TTC549 (cell line): ENCODE results near the gene MCOLN2.

Experiments used
- FAIRE-seq: peaks from 2 replicates; lab custom pipeline; 2012; peaks lifted over from hg19 to GRCh38; lab: Jason Lieb, UNC

MCOLN2 gene

DNA sequence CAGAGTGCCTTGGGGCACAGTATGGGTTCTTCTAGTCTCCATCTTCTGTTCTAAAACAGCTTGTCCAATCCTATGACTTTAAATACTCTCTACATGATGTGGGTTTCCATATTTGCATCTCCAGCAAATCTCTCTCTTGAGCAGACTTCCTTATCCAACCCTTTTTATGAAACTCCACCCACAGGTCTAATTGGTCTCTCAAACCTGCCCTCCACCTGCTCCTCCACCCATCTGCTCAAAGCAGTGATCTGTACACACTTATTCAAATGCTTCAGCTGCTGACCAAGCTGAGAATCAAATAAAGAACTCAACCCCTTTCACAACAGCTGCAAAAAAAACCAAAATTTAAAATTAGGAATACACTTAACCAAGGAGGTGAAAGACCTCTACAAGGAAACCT lies 11.5 kb downstream of the MCOLN2 start:
- no peak for FAIRE-seq

DNA sequence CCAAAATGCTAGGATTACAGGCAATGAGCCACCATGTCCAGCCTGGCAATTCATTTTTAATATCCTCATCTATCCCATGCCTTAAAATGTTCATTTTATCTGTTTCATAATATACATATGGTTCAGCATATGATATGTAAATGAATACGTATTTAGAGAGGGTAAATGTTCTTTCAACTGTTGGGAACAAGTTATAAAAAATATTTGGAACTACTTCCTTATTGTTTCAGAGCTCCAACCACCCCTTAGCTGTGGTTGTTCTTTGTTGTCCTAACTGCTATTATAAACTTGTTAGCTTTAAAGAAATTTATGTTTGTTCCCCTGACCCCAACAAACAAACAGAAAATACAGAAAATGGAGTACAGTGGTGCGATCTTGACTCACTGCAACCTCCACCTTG lies 14.5 kb downstream of the MCOLN2 start:
- no peak for FAIRE-seq

DNA sequence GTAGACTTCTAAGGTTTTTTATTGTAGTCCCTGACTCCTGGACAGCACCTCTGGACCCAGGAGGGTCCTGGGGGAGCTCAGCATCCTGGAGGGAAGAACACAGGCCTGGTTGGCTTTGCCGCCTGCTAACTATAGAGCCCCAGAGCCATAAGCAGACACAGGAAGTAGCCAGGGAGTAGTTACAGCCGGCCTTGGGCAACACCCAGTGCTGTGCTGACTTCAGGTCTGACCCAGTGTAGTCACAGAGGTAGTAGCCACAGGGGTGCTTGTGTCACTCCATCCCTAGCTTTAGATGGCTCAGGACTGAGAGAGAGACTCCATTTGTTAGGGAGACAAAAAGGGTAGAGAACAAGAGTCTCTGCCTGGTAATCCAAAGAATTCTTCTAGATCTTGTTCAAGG lies 21.9 kb downstream of the MCOLN2 start:
- no peak for FAIRE-seq

DNA sequence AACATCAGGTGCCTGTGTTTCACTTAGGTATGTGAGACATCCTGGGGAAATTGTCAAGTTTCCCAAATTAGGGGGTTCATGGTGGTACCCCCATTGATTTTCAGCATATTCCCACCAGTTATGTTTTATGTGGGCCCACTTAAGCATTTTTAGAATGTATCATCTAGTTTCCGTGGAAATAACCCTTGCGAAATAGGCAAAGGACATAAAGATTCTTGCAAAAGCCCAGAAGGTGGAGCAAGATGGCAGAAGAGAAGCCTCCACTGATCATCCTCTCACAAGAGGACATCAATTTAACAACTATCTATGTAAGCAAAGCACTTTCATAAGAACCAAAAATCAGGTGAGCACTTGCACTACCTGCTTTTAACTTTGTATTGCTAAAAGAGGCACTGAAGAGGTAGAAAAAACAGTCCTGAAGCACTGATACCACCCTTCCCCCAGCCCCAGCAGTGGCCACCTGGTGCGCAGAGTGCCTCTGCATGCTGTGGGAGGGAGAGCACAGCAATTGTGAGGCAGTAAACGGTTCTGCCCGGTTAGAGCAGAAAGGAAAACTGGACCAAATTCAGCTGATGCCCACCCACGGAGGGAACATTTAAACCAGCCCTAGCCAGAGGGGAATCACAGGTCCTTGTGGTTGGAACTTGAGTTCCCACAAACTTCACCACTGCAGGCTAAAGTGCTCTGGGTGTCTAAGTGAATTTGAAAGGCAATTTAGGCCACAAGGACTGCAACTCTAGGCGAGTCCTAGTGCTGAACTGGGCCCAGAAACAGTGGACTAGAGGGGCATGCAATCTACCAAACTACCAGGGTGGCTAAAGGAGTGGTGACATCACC lies 23.2 kb downstream of the MCOLN2 start:
- no peak for FAIRE-seq

DNA sequence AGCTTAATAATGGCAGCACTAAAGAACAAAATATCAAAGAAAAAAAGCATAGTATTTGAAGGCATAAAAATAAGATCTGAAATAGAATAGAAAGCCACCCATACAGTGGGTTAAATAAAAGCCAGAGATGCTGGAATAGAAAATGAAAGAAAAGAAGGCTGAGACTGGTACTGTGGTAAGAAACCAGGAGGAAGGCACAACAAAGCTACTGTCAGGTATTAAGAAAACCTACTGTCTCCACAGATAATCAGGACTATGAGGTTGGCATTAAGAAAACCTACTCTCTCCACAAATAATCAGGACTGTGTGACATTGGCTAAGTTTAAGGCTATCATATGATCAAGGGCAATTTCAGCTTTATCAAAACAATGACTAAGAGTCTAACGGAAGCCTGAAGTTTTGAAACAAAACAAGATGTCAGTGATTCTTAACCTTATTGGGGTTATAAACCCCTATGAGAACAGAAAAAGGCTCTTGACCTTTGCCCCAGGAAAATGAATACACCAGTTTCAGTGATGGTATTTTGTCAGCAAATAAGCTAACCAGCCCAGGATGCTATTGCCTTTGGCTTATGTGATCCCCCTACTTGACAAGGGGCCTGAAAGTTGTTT lies 24.4 kb downstream of the MCOLN2 start:
- FAIRE-seq = no peak

DNA sequence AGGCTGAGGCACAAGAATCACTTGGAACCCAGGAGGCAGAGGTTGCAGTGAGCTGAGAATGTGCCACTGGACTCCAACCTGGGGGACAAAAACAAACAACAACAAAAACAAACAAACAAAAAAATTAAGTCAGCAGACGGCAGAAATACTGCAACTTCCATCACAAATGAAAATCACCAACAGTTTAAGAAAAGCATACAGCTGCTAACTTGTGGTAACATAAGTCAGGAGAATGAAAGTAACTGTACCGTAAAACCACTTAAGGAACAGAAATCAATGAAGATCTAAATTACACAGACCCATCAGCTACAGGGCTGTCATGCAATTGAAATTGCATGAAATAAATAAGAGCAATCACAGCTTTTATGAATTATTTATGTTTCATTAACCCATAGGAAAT lies 25.0 kb downstream of the MCOLN2 start:
- no peak for FAIRE-seq

DNA sequence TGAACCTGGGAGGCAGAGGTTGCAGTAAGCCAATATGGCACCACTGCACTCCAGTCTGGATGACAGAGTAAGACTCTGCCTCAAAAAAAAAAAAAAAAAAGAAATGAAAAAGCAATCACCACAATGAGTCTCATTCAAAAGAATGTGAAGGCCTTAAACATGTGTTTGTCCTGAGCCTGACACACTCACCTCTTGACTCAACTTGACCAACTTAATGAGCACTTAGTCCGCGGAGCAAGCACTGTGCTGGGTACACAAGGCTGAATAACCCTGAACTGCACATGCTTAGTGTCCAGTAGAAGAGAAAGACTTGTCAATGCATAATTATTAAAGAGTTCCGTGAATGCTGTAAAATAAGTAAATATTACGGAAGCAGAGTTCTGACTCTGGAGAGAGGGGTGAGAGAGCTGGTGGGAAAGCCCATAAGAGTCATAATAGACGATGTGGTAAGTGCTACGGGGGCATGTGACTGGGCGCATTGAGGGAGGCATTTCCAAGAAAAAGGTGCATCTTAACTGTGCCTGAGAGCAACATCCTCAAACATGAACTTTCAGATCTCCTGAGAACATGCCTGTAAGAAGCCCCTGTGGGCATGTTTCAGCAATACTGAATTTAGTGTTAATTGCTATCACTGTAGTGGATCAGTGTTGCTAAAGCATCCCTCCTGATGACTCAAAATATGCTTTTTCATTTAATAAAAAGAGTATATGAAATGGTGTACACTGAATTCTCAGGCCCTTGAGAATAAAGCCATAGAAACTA lies 27.2 kb downstream of the MCOLN2 start:
- no peak for FAIRE-seq

DNA sequence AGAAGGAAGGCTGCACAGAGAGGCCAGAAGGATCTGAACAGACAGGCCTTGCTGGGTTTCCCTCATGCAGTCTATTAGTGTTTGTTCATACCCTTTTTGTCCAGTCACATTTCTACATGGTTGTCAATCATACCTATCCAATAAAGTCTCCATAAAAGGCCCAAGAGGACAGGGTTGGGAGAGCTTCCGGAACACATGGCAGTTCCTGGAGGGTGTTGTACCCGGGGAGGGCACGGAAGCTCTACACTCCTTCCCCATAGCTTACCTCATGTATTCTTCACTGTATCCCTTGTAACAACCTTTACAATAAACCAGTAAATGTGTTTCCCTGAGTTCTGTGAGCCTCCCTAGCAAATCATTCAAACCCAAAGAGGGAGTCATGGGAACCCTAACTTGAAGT lies 28.0 kb downstream of the MCOLN2 start:
- FAIRE-seq = no peak

DNA sequence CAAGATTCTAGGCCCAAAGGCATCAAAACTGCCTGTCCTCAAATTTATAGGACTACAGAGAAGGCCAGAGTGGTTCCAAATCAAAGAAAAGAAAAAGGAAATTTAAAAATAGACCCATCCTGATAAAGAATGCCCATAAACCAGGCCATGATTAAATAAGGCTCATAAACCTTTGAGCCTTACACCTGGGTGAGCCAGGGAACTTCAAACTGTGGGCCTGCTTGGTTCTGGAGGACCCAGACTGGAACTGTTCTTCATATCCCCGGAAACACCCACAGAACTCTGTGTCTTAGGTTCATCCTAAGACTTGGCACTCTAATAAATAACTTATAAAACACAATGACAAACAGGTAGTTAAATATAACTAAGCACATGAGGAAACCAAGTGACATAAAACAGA lies 28.8 kb downstream of the MCOLN2 start:
- no peak for FAIRE-seq

DNA sequence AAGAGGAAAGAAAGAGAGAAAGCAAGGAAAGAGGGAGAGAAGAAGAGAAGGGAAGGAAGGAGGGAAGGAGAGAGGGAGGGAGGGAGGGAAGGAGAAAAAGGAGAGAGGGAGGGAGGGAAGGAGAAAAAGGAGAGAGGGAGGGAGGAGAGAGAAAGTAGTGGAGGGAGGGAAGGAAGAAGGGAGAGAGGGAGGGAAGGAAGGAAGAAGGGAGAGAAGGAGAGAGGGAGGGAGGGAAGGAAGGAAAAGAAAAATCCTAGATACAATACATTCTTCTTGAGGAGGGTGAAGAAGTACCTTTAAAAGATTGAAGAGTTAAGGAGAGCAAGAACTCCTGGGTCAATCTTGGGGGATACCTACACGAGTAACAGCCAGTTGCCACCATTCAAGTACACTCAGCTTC lies 29.2 kb downstream of the MCOLN2 start:
- FAIRE-seq = no peak

DNA sequence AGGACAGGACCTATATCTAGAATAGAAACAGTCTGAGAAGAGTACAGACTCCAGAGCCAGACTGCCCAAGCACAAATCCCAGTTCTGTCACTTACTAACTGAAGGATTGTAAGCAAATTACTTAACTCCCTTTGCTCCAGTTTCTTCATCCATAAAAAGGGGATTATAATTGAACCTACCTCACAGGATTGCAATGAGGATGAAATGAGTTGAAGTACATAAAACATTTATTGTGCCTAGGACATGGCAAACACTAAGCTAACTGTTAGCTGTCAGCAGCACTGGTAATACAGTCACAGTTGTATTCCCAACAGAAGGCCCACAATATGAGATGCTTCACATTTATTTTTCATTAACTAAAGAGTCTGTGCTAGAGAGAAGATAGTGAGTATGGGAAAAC lies 33.9 kb downstream of the MCOLN2 start:
- FAIRE-seq = no peak

DNA sequence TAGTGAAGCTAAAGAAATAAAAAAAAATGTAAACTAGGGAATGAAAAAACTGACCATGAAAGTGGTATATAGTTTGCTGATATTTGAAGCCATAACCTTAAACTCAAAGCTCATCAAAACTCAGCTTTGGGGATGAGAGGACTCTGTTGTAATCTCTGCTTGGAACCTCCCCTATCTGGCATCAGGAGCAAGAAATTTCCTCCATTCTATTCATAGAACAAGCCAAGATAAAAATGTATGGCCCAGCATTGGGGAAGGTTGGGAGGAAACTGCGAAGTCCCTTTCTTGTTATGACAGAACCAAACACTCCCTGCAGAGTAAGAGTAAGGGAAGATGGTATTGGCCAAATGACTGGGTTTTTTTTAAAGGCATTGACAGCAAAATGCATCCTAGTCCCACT lies 35.6 kb downstream of the MCOLN2 start:
- FAIRE-seq = no peak

DNA sequence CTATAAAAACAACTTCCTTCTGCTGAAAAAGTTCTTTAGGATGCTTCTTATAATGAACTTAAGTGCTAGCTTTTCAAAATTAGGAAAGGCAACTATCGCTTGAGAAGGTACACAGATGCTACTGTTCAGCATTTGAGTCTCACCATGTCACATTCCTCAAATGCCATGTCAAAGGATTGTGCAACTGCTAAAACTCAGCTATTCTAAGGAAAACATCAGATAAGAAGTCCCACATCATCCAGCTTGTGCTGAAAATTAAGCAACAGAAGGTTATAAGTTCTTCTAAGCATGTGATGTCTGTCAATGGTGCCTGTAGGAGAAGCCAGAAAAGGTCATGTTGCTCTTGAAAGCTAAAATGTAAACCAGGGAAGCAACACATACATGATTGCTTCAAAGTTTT lies 36.5 kb downstream of the MCOLN2 start:
- FAIRE-seq = no peak

DNA sequence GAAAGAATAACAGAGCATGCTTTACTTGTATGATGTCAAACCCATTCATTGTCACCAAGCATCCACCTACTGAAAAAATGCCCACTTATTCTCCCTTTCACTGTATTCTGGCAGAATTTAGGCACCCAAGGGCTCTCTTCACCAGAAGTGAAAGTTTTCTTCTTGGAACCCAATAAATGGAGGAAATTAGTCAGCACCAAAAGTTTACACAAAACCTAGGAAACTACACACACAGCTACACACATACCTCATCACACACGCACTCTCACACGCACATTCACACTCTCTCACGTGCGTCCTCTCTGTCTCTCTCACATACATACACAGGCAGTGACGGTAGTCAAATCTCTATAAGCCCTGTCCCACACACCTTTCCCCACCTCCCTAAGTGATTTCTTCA lies 37.6 kb downstream of the MCOLN2 start:
- FAIRE-seq = no peak

DNA sequence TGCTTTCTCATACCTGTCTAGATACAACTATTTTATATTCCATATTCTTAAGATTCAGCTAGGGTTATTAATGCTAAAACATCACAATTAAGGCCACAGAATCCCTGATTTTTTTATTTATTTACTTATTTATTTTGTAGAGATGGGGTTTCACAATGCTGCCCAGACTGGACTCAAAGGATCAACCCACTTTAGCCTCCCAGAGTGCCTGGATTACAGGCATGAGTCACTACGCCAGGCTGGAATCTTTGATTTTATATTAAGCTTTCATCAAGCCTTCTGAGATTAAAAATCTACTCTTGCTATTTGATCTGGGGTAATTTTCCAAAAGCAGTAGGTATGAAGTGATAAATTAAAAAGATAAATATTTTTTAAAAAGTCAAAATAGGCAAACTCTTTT lies 38.9 kb downstream of the MCOLN2 start:
- FAIRE-seq = no peak

DNA sequence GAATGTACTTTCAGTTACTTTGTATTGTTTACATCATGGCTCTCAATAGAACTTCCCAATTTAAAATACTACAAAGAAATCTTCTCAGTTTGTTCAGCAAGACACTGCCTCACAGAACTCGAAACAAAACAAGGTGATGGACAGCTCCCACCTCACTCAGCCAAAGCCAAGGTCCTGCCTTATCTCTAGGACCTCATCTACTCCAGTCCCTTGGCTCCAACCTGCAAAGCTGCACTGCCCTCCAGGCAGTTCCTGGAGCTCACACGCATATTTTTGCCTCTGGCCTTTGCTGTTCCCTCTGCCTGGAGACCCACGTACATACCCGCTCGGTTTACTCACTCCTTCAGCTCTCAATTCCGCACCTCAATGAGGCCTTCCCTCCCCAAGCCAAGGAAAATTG lies 40.3 kb downstream of the MCOLN2 start:
- FAIRE-seq = no peak

DNA sequence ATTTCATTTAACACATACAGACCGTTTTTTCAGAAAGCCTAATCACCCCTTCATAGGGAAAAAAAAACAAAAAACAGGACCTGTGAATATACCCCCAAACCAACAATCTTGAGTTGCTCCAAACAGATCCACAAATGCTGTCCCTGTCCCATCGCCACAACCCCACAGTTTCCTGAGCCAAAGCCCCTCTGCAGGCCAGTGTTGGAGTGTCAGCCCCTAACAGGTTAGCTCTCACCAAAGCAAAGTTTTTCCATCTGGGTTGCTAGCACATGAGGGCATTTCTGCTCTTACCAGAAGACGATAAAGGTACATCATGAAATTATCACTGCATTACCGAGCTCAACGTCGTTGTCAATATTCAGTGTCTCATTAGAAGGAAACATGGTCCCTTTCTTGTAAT lies 40.8 kb downstream of the MCOLN2 start:
- FAIRE-seq = no peak

DNA sequence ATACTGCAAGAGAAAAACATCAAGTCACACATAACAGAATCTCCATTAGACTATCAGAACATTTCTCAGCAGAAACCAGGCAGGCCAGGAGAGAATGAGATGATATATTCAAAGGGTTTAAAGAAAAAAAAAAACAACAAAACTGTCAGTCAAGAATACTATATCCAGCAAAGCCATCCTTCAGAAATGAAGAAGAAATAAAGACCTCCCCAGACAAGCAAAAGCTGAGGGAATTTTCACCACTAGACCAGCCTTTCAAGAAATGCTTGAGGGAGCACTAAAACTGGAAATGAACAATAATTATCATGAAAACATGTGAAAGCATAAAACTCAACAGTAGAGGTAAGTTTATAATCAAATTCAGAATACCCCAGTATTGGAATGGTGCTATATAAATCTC lies 47.2 kb downstream of the MCOLN2 start:
- no peak for FAIRE-seq

DNA sequence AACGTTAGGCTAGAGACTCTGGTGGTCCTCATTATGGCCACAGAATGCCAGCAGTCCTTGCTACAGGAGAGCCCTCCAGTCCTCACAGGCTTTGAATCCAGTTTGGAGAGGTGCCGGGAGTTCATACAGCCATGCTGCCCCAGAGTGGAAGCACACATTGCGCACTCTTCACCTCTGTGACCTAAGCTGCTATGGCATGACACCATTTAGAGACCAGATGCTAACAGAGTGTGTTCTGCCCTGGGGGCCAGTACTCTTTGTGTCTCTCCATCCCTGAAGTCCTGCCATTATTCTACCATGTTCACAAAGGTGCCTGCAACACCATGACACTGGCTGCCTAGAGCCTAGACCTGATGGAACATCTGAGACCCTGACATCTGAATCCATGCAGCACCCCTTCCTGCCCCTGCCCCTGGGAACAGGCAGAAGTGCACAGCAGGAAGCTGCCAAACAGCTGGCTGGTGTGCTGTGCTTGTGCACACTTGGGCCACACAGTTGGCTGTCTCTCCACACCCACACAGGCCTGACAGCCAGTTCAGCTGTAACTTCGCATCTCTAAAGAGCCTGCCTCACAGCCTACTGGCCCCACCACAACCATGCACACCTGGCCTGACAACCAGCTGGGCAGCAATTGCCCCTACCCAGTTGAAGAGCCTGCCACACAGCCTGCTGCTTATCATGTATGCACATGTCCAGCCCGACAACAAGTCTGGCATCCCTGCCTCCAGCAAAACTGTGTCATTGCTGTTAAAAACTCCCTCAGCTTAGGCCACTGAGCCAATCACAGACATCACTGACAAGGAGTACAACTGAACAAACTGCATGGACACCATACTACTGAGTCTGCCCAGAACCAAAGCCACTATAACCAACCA lies 49.1 kb downstream of the MCOLN2 start:
- no peak for FAIRE-seq

DNA sequence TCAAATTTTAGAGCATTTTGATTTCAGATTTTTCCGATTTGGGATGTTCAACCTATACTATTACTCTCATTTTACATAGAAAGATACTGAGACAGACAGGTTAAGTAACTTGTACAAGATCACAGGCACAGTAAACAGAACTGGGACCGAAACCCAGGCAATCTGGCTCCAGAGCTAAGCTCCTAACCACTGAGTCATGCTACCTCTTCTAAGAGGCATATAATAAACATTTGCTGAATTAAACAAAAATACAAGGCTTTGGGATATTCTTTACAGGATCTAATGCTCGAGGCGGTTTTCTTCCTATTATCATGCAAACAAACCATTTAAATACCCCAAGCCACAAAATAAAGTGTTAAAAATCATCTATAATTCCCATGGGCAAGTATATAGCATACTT lies 50.3 kb downstream of the MCOLN2 start:
- no peak for FAIRE-seq

DNA sequence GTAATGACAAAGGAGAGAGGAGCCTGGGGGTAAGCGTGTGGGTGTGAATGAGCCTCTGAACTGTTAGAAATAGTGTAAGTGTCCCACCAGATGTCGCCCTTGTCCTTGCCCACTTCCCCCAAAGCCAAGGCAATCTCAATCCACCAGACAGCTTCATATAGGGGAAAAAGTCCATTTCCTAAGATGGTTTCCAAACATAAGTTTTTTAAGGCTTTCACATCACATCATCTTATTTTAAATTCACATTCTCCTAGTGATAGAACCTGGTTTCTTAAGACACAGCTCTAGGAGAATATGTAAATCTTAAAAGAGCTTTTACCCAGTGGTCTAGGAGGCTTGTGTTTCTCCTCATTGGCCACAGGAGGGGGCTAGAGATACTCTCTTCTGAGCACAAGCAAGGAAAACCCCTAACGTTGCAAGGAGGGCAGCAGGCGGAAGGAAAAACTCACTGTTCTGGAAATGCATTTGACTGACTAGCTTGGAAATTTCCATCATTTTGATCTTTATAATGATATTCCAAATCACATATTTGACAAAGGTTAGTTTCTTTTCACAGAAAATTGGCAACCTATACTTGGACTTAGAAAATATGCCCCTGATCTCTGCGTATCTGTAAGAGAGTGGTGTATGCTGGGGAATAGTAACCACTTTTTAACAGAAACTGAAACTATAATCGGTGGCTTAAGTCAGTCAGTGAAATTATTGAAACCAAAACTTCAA lies 52.0 kb downstream of the MCOLN2 start:
- peak; percentile 75 for FAIRE-seq

DNA sequence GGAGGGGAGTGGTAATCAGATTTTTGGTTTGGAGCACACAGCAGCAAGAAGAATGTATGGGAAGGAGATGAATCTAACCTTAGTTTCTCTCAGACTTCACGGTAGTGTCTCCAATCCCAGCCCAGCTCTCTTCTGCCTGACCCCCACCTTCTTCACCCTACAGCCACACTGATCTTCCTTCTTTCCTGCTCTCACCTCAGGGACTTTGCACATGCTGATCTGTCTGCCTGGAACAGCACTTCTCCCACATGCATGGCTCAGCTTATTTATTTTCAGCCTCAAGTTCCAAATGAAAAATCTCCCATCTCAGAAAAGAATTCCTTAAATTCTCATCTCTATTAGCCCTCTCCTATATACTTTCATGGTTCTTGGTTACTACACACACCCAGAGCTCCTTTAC lies 55.1 kb downstream of the MCOLN2 start:
- no peak for FAIRE-seq
